IMR-90 (cell line): ENCODE measurements around the gene PRODH2.

ENCODE experiments used
- MXI1 ChIP-seq: IDR thresholded peaks from 2 replicates; pipeline ENCODE4 v1.6.1; 2012; ENCODE audit warnings: low read depth, mild to moderate bottlenecking, low read length, moderate library complexity, borderline replicate concordance
- POLR2A ChIP-seq: IDR thresholded peaks from 2 replicates; pipeline ENCODE4 v1.6.1; 2012; ENCODE audit warnings: mild to moderate bottlenecking, low read depth, low read length
- RCOR1 ChIP-seq: IDR thresholded peaks from 2 replicates; pipeline ENCODE4 v1.6.1; 2012; ENCODE audit warnings: mild to moderate bottlenecking, low read length, improper control_type of control experiment; ENCODE audit not compliant: insufficient replicate concordance
- RFX5 ChIP-seq: IDR thresholded peaks from 2 replicates; pipeline ENCODE4 v1.8.0; 2012; ENCODE audit warnings: low read depth, mild to moderate bottlenecking, low read length, moderate library complexity
- SMC3 ChIP-seq: fragments of 150-350 bp; IDR thresholded peaks from 2 replicates; pipeline ENCODE4 v1.6.1; 2016; ENCODE audit warnings: low read depth, mild to moderate bottlenecking, antibody characterized with exemption, low read length, moderate library complexity
- TF ChIP-seq, protein P1 (sequence below): fragments of 150-350 bp; IDR thresholded peaks from 2 replicates; pipeline ENCODE4 v1.6.1; 2017; ENCODE audit warnings: mild to moderate bottlenecking, antibody characterized with exemption, low read length, low read depth
- TF ChIP-seq, protein P2 (sequence below): conservative IDR thresholded peaks from 2 replicates; pipeline ENCODE4 v1.5.1; 2012; ENCODE audit warnings: mild to moderate bottlenecking, low read depth, low read length, improper control_type of control experiment

DNA sequence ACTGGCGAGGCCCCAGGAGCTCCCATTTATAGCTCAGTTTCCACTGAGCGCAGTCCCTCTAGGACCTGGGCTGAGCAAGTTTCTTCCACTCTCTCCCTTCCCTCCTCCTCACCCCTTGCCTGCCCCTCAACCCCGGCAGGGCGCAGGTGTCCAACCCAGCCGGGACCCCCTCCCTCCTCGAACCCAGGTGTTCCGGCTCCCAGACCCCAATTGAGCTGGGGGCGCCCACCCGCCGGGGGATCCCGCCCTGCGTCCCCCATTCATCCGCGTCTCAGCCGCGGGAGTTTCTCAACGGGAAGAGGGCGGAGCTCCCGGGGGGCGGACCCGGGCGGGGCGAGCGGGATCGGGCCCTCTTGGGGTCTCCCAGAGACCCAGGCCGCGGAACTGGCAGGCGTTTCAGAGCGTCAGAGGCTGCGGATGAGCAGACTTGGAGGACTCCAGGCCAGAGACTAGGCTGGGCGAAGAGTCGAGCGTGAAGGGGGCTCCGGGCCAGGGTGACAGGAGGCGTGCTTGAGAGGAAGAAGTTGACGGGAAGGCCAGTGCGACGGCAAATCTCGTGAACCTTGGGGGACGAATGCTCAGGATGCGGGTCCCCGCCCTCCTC, 44.0 kb upstream of the PRODH2 start, which contains the start of gene KIRREL2:
- TF ChIP-seq MXI1 (no peak), SMC3 (no peak), RCOR1 (no peak), POLR2A (no peak), RFX5 (no peak)
- TF ChIP-seq, protein P1, sequence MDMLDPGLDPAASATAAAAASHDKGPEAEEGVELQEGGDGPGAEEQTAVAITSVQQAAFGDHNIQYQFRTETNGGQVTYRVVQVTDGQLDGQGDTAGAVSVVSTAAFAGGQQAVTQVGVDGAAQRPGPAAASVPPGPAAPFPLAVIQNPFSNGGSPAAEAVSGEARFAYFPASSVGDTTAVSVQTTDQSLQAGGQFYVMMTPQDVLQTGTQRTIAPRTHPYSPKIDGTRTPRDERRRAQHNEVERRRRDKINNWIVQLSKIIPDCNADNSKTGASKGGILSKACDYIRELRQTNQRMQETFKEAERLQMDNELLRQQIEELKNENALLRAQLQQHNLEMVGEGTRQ: no peak
- TF ChIP-seq, protein P2, sequence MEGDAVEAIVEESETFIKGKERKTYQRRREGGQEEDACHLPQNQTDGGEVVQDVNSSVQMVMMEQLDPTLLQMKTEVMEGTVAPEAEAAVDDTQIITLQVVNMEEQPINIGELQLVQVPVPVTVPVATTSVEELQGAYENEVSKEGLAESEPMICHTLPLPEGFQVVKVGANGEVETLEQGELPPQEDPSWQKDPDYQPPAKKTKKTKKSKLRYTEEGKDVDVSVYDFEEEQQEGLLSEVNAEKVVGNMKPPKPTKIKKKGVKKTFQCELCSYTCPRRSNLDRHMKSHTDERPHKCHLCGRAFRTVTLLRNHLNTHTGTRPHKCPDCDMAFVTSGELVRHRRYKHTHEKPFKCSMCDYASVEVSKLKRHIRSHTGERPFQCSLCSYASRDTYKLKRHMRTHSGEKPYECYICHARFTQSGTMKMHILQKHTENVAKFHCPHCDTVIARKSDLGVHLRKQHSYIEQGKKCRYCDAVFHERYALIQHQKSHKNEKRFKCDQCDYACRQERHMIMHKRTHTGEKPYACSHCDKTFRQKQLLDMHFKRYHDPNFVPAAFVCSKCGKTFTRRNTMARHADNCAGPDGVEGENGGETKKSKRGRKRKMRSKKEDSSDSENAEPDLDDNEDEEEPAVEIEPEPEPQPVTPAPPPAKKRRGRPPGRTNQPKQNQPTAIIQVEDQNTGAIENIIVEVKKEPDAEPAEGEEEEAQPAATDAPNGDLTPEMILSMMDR: no peak
